GM12878 (cell line): ENCODE results near the gene XG. TPM values are rescaled to one million over a fixed set of nuclear protein-coding genes. Genes with fewer than 3 reads are reported as not detected.
A peak's percentile ranks its signal among the peaks of the same experiment; 100 is the strongest.
"Not testable (repeated sequence)": the region's sequence is repeated elsewhere in the genome, so short reads cannot be mapped to it uniquely, and the experiment has no call there.

Experiments
- ATAC-seq: fragments of 200-7000 bp; cut with Tn5 transposase; 3 replicates; pipeline ENCODE4 v1.9.1; 2020; ENCODE audit warnings: mild to moderate bottlenecking, moderate library complexity
- Bru-seq: library from RNA; stranded (reverse); fragments of 400-500 nt; gene quantifications from one replicate; lab custom pipeline; 2021; lab: Mats Ljungman, UMichigan
- BruChase-seq, 2 experiments: library from RNA; stranded (reverse); fragments of 400-500 nt; gene quantifications; one replicate each; lab custom pipeline; 2021; lab: Mats Ljungman, UMichigan
- BruUV-seq: library from RNA; stranded (reverse); fragments of 400-500 nt; replicated peaks from 2 replicates; lab custom pipeline; 2021; lab: Mats Ljungman, UMichigan
- CTCF ChIA-PET: fragments of 300-600 bp; sonication (Branson Sonifier 250); formaldehyde crosslinking; extraction: SDS; loops from one replicate; lab custom pipeline; 2021; ENCODE audit warnings: inconsistent platforms; lab: Yijun Ruan, JAX
- POLR2A ChIA-PET: fragments of 350-600 bp; formaldehyde crosslinking; extraction: SDS; loops from one replicate; lab custom pipeline; 2021; ENCODE audit warnings: inconsistent platforms; lab: Charles Lee
- RAD21 ChIA-PET: fragments of 300-600 bp; sonication (Branson Sonifier 250); formaldehyde crosslinking; loops from one replicate; lab custom pipeline; 2023; ENCODE audit warnings: antibody characterized with exemption; ENCODE audit not compliant: unreplicated experiment; lab: Charles Lee
- SMC1A ChIA-PET: fragments of 300-600 bp; sonication (Branson Sonifier 250); formaldehyde crosslinking; loops from one replicate; lab custom pipeline; 2023; ENCODE audit not compliant: unreplicated experiment, uncharacterized antibody; lab: Charles Lee
- DNase-seq: peaks from one replicate; pipeline ENCODE4 v3.0.0-alpha.2; 2011; ENCODE audit warnings: low read depth, low spot score
- FAIRE-seq: peaks from 3 replicates; lab custom pipeline; 2011; peaks lifted over from hg19 to GRCh38; lab: Jason Lieb, UNC
- H2AFZ ChIP-seq: 2 replicates; pipeline ENCODE4 v1.6.0; 2011; ENCODE audit warnings: low read depth, low read length, control low read depth; ENCODE audit not compliant: control insufficient read depth
- H3K27ac ChIP-seq: 2 replicates; pipeline ENCODE4 v1.5.1; 2011; ENCODE audit warnings: control low read depth; ENCODE audit not compliant: control insufficient read depth, insufficient read depth
- H3K27me3 ChIP-seq, 2 experiments: replicated peaks in 1 of 2; 2 replicates each; pipeline versions ENCODE4 v1.6.0 to v1.6.1; 2011; ENCODE audit warnings: low read length in 1 of 2; ENCODE audit not compliant: control insufficient read depth in 2 of 2, insufficient read depth in 2 of 2
- H3K36me3 ChIP-seq, 2 experiments: 2 replicates each; pipeline ENCODE4 v1.5.1; 2011; ENCODE audit warnings: low read length in 1 of 2; ENCODE audit not compliant: control insufficient read depth in 2 of 2, insufficient read depth in 2 of 2
- H3K4me1 ChIP-seq: 2 replicates; pipeline ENCODE4 v1.6.1; 2011; ENCODE audit warnings: mild to moderate bottlenecking, low read length, moderate library complexity, mixed read lengths; ENCODE audit not compliant: control insufficient read depth, insufficient read depth
- H3K4me2 ChIP-seq: 2 replicates; pipeline ENCODE4 v1.6.0; 2011; ENCODE audit warnings: control low read depth; ENCODE audit not compliant: control insufficient read depth, insufficient read depth
- H3K4me3 ChIP-seq: fragments of 200-600 bp; sonication (generic); 2 replicates; pipeline ENCODE4 v1.5.1; 2016
- H3K79me2 ChIP-seq: 2 replicates; pipeline ENCODE4 v1.6.0; 2011; ENCODE audit warnings: low read length; ENCODE audit not compliant: control insufficient read depth, insufficient read depth
- H3K9ac ChIP-seq: 2 replicates; pipeline ENCODE4 v1.8.0; 2011; ENCODE audit warnings: low read length, control low read depth, mixed read lengths; ENCODE audit not compliant: control insufficient read depth, insufficient read depth
- H3K9me3 ChIP-seq: replicated peaks from 3 replicates; pipeline ENCODE4 v1.5.1; 2011; ENCODE audit warnings: mild to moderate bottlenecking, low read length; ENCODE audit not compliant: control insufficient read depth, insufficient read depth
- H4K20me1 ChIP-seq: 2 replicates; pipeline ENCODE4 v1.6.0; 2011; ENCODE audit not compliant: control insufficient read depth, insufficient read depth
- FOXM1 ChIP-seq: IDR thresholded peaks from 2 replicates; pipeline ENCODE4 v1.6.1; 2012; ENCODE audit warnings: low read depth, mild to moderate bottlenecking, inconsistent platforms, low read length, moderate library complexity
- NR2C2 ChIP-seq: IDR thresholded peaks from 2 replicates; pipeline ENCODE4 v1.6.1; 2011; ENCODE audit warnings: borderline replicate concordance, low read depth; ENCODE audit not compliant: control insufficient read depth, insufficient read length
- RBBP5 ChIP-seq: fragments of 200-600 bp; sonication (generic); conservative IDR thresholded peaks from 2 replicates; pipeline ENCODE4 v1.6.1; 2016
- ZNF217 ChIP-seq: fragments of 450-650 bp; IDR thresholded peaks from 2 replicates; pipeline ENCODE4 v1.6.1; 2017; ENCODE audit warnings: antibody characterized with exemption, mild to moderate bottlenecking
- WGBS: methylation state at CpG from one replicate; pipeline ENCODE4 v1.1.6; 2016; ENCODE audit warnings: low lambda C conversion rate; ENCODE audit not compliant: insufficient replicate concordance, insufficient coverage; ENCODE audit errors: missing lambda C conversion rate; 5-methylcytosine and 5-hydroxymethylcytosine counted together
- in situ Hi-C: fragments of 300-500 bp; cut with MboI; formaldehyde crosslinking; loops from 9 replicates; pipeline ENCODE4 v1.14.3; 2018; ENCODE audit warnings: mixed read lengths
- intact Hi-C: fragments of 100-400 bp; cut with micrococcal nuclease; formaldehyde crosslinking; loops from one replicate; pipeline ENCODE4 v1.14.2; 2022; ENCODE audit not compliant: unreplicated experiment
- long read RNA-seq, 2 experiments: library from polyadenylated mRNA; unstranded; transcript quantifications; one replicate each; pipeline ENCODE4 v2.0.0, GENCODE V29; 2019 to 2020
- polyA minus RNA-seq, 3 experiments: library from RNA; depleted of rRNA, polyadenylated mRNA; stranded (reverse); fragments of >200 nt; gene quantifications; 2 replicates each; pipeline ENCODE4 v1.2.3, GENCODE V29; 2011
- polyA plus RNA-seq, 11 experiments: library from polyadenylated mRNA; depleted of rRNA in 4 of 11; unstranded in 6 of 11; stranded (reverse) in 5 of 11; fragments of >200 nt; fragmentation: Nextera tagmentation in 4 of 11; fragmentation: Illumina TruSeq in 1 of 11; extraction: Ambion mirVana in 4 of 11; extraction: Trizol in 1 of 11; gene quantifications; 1 replicate in 1 of 11; 2 replicates in 10 of 11; pipeline versions ENCODE4 v1.2.1 to v1.2.3, GENCODE V29; 2011 to 2016; ENCODE audit warnings: inconsistent platforms in 2 of 11, missing spikeins in 2 of 11, low read depth in 1 of 11
- total RNA-seq, 4 experiments: library from RNA; depleted of rRNA in 3 of 4; stranded (reverse); fragments of >200 nt in 3 of 4; fragmentation: Illumina TruSeq in 1 of 4; extraction: Trizol in 1 of 4; gene quantifications; 2 replicates each; pipeline versions ENCODE4 v1.2.1 to v1.2.3, GENCODE V29; 2013 to 2021

XG gene
- not detected in 2 replicates for total RNA-seq (2013; cell fraction: nucleolus; rRNA removed)
- total RNA-seq (2014; rRNA removed) (not detected in 2 replicates), total RNA-seq (2014; rRNA removed; fragmentation: Illumina TruSeq; extraction: Trizol) (not detected in 2 replicates), total RNA-seq (2021) (not detected in 2 replicates), polyA plus RNA-seq (2011; rRNA removed) (not detected in 2 replicates), polyA plus RNA-seq (2014; fragmentation: Illumina TruSeq; extraction: Trizol) (not detected in 2 replicates), polyA plus RNA-seq (2014; fragmentation: Nextera tagmentation; extraction: Ambion mirVana) (not detected), polyA plus RNA-seq (2014; rRNA removed) (not detected in 2 replicates), polyA plus RNA-seq (2016; fragmentation: Nextera tagmentation; extraction: Ambion mirVana) (not detected), polyA minus RNA-seq (2011; rRNA and poly(A)+ RNA removed) (not detected in 2 replicates), Bru-seq, nascent RNA (percentile 2 among the genes with signal in this experiment), BruChase-seq, experiment 1, labeled RNA remaining after a 6-hour chase (percentile 12 among the genes with signal in this experiment), BruChase-seq, experiment 2, labeled RNA remaining after a 2-hour chase (percentile 18 among the genes with signal in this experiment)
- polyA plus RNA-seq (2011; ENCODE audit: low read depth), result not detected
- not detected in 2 replicates for polyA plus RNA-seq (2011; cell fraction: cytosol; rRNA removed)
- polyA plus RNA-seq (2011; cell fraction: nucleus; rRNA removed), result not detected in 2 replicates
- polyA plus RNA-seq (2012), result not detected in 2 replicates
- not detected in 2 replicates for polyA minus RNA-seq (2011; cell fraction: cytosol; rRNA and poly(A)+ RNA removed)
- polyA minus RNA-seq (2011; cell fraction: nucleus; rRNA and poly(A)+ RNA removed), result not detected in 2 replicates
- long read RNA-seq, experiment 1, result 0 reads
- long read RNA-seq, experiment 2, result 0 reads

DNA sequence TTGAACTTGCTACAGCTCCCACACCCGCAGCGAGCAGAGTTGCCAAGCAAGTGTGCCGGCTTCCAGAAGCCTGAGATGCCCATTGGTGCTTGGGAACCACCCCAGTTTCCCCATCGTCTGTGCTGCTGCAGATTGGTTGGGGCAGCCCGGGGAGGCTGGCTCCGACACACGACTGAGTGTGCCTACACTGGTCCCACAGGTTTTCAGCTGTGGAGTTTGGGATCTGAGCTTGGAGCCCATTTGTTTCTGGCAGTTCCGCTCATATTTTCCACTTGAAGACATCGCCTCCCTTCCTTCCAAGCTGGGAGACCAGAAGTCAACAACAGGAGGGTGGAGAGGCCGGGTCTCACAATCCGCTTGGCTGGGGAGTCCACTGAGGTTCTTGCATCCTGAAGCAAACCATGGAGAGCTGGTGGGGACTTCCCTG is at the start of gene XG:
XG (plus strand) TSS at position 167 of the 427 bp plus-strand sequence; CDS start at position 402, 235 bp downstream.
- RAD21 ChIA-PET, H3K4me3 ChIP-seq, FAIRE-seq, H4K20me1 ChIP-seq, POLR2A ChIA-PET, CTCF ChIA-PET, H3K9ac ChIP-seq, in situ Hi-C loops, H3K79me2 ChIP-seq, H2AFZ ChIP-seq, BruUV-seq, H3K36me3 ChIP-seq, ATAC-seq, H3K4me2 ChIP-seq, H3K9me3 ChIP-seq, intact Hi-C loops, H3K27ac ChIP-seq, SMC1A ChIA-PET, DNase-seq, H3K27me3 ChIP-seq, H3K4me1 ChIP-seq: not testable (repeated sequence)
- WGBS, result 41% methylated on average over 11 of the region's 11 CpGs

GRCh38 chrX:2703991-2704369 is 47.9 kb upstream of the XG start:
- ChIA-PET POLR2A (no interaction called here), SMC1A (no interaction called here), CTCF (no interaction called here), RAD21 (no interaction called here)
- H2AFZ ChIP-seq, result no peak overlapping the region
- peaks cover 35% of the 10 kb centered on the region for H3K4me1 ChIP-seq
- no peaks in the 10 kb centered on the region for H4K20me1 ChIP-seq
- BruUV-seq, result no TSS peak
- H3K9me3 ChIP-seq, result no peaks in the 10 kb centered on the region; the same call in 2 of the 3 replicates
- H3K27ac ChIP-seq, result no peak overlapping the region
- no peak overlapping the region; the same call in 1 of the 2 replicates for H3K4me2 ChIP-seq
- DNase-seq (no peak), ATAC-seq (no peak), FAIRE-seq (no peak)
- H3K36me3 ChIP-seq, result no peaks in the 10 kb centered on the region; a peak in 2 of 4 replicates
- H3K9ac ChIP-seq, result no peak overlapping the region
- WGBS, result 90% methylated on average over 14 of the region's 14 CpGs
- no peak overlapping the region for H3K4me3 ChIP-seq
- in situ Hi-C loops, result no loop called here
- peaks cover 12% of the 10 kb centered on the region for H3K79me2 ChIP-seq
- H3K27me3 ChIP-seq, result no peaks in the 10 kb centered on the region
- TF ChIP-seq ZNF217 (no peak), NR2C2 (no peak), RBBP5 (no peak), FOXM1 (no peak)
- intact Hi-C loops, result no loop called here
